Tibial artery (tissue), 4 donors: ENCODE data around the gene DOCK1.
"Not testable (repeated sequence)": the region's sequence is repeated elsewhere in the genome, so short reads cannot be mapped to it uniquely, and the experiment has no call there.

Experiments used
- DNase-seq, 2 donors: peaks; one replicate each; pipeline ENCODE4 v3.0.0-alpha.2; 2019
- H3K27ac ChIP-seq, 2 donors: fragments of 200-600 bp; sonication (generic) in 1 of 2; 1 replicate in 1 of 2; 2 replicates in 1 of 2; pipeline ENCODE4 v1.5.1; 2018 to 2019; ENCODE audit warnings: mild to moderate bottlenecking in 1 of 2
- H3K27me3 ChIP-seq, 2 donors: fragments of 200-600 bp; sonication (generic) in 1 of 2; one replicate each; pipeline versions ENCODE4 v1.5.1 to v1.6.0; 2016 to 2019
- H3K36me3 ChIP-seq, 3 donors: fragments of 200-600 bp; sonication (generic) in 2 of 3; one replicate each; pipeline ENCODE4 v1.5.1; 2016 to 2019; ENCODE audit warnings: mild to moderate bottlenecking in 2 of 3
- H3K4me1 ChIP-seq, 4 donors: fragments of 200-600 bp; sonication (generic) in 2 of 4; 1 replicate in 3 of 4; 2 replicates in 1 of 4; pipeline ENCODE4 v1.5.1; 2016 to 2019
- H3K4me3 ChIP-seq, 2 donors: fragments of 200-600 bp; sonication (generic) in 1 of 2; 1 replicate in 1 of 2; 2 replicates in 1 of 2; pipeline ENCODE4 v1.5.1; 2018 to 2019; ENCODE audit warnings: mild to moderate bottlenecking in 2 of 2
- H3K9me3 ChIP-seq, 3 donors: fragments of 200-600 bp; sonication (generic) in 1 of 3; one replicate each; pipeline ENCODE4 v1.5.1; 2016 to 2019
- CTCF ChIP-seq, 2 experiments: fragments of 200-600 bp in 1 of 2; fragments of 450-650 bp in 1 of 2; IDR thresholded peaks; one replicate each; pipeline ENCODE4 v1.5.1; 2017 to 2019; ENCODE audit warnings: antibody characterized with exemption in 2 of 2, mild to moderate bottlenecking in 1 of 2, moderate library complexity in 1 of 2
- intact Hi-C: fragments of 100-400 bp; cut with DNase I; formaldehyde crosslinking; loops from one replicate; pipeline ENCODE4 v1.15.0; 2023; ENCODE audit warnings: low total_unique reads

The DOCK1 gene

GRCh38 chr10:127292888-127293287, 387.7 kb downstream of the DOCK1 start:
- peaks cover 0 to 8% (median 0%) of the 10 kb centered on the region in 3 donors for H3K36me3 ChIP-seq
- TF ChIP-seq CTCF (IDR thresholded peaks at IDR 0.05): no peak
- intact Hi-C loops: no loop called here
- peaks cover 0 to 10% (median 0%) of the 10 kb centered on the region in 3 donors for H3K9me3 ChIP-seq
- no peak for DNase-seq
- no peaks in the 10 kb centered on the region for H3K27me3 ChIP-seq
- no peak overlapping the region for H3K27ac ChIP-seq
- H3K4me1 ChIP-seq: no peaks in the 10 kb centered on the region
- H3K4me3 ChIP-seq: no peak overlapping the region

GRCh38 chr10:127293640-127294039, 388.4 kb downstream of the DOCK1 start:
- TF ChIP-seq CTCF (IDR thresholded peaks at IDR 0.05): no peak

GRCh38 chr10:127296696-127297095, 391.5 kb downstream of the DOCK1 start:
- no peak overlapping the region for H3K27ac ChIP-seq
- H3K9me3 ChIP-seq: no peaks in the 10 kb centered on the region
- H3K4me3 ChIP-seq: no peak overlapping the region
- H3K4me1 ChIP-seq: no peaks in the 10 kb centered on the region
- DNase-seq: peak in 1 of 2 donors; percentile 39
- intact Hi-C loops: no loop called here
- TF ChIP-seq CTCF (IDR thresholded peaks at IDR 0.05): no peak
- peaks cover 0 to 4% (median 0%) of the 10 kb centered on the region in 3 donors for H3K36me3 ChIP-seq
- H3K27me3 ChIP-seq: no peaks in the 10 kb centered on the region

More at GRCh38 chr10:127293640-127294039, 388.4 kb downstream of the DOCK1 start:
- Histone ChIP-seq H3K27ac (no peak overlapping the region), H3K4me1 (no peaks in the 10 kb centered on the region), H3K9me3 (peaks cover 0 to 3% (median 0%) of the 10 kb centered on the region in 3 donors), H3K36me3 (peaks cover 0 to 1% (median 0%) of the 10 kb centered on the region in 3 donors), H3K4me3 (no peak overlapping the region), H3K27me3 (no peaks in the 10 kb centered on the region)
- intact Hi-C loops: no loop called here
- no peak for DNase-seq

- DNase-seq: no peak
- Histone ChIP-seq H3K9me3 (no peaks in the 10 kb centered on the region), H3K36me3 (peaks cover 0 to 4% (median 0%) of the 10 kb centered on the region in 3 donors), H3K4me3 (no peak overlapping the region), H3K27ac (no peak overlapping the region), H3K4me1 (no peaks in the 10 kb centered on the region), H3K27me3 (no peaks in the 10 kb centered on the region)
- intact Hi-C loops: no loop called here
- no peak for TF ChIP-seq CTCF (IDR thresholded peaks at IDR 0.05)
Observed at GRCh38 chr10:127298381-127298780, 393.2 kb downstream of the DOCK1 start.

- H3K4me3 ChIP-seq, H3K27ac ChIP-seq, H3K27me3 ChIP-seq, H3K9me3 ChIP-seq, H3K4me1 ChIP-seq, H3K36me3 ChIP-seq, intact Hi-C loops: not testable (repeated sequence)
- DNase-seq: peak in 1 of 2 donors; percentile 29
Observed at GRCh38 chr10:127299192-127299591, 394.0 kb downstream of the DOCK1 start.

GRCh38 chr10:127299956-127300689, 394.9 kb downstream of the DOCK1 start:
- no peaks in the 10 kb centered on the region for H3K27me3 ChIP-seq
- H3K9me3 ChIP-seq: no peaks in the 10 kb centered on the region
- H3K4me1 ChIP-seq: no peaks in the 10 kb centered on the region
- H3K27ac ChIP-seq: no peak overlapping the region
- no peak overlapping the region for H3K4me3 ChIP-seq
- DNase-seq: peak in 1 of 2 donors; percentile 46
- no peak for TF ChIP-seq CTCF (IDR thresholded peaks at IDR 0.05)
- intact Hi-C loops: no loop called here
- H3K36me3 ChIP-seq: peaks cover 0 to 4% (median 0%) of the 10 kb centered on the region in 3 donors
